IMR-90 (cell line): ENCODE data around the gene EDARADD. TPM values are rescaled to one million over a fixed set of nuclear protein-coding genes. Genes with fewer than 3 reads are reported as not detected.

Source experiments
- ATAC-seq: fragments of 200-7000 bp; cut with Tn5 transposase; 2 replicates; pipeline ENCODE4 v1.9.1; 2020; ENCODE audit warnings: low read depth, mild to moderate bottlenecking, moderate library complexity
- BruUV-seq: library from RNA; stranded (reverse); fragments of 400-500 nt; replicated peaks from 2 replicates; lab custom pipeline; 2021; lab: Mats Ljungman, UMichigan
- CTCF ChIA-PET: fragments of 300-600 bp; formaldehyde crosslinking; extraction: SDS; loops from one replicate; lab custom pipeline; 2021; ENCODE audit warnings: antibody characterized with exemption; lab: Yijun Ruan, JAX
- POLR2A ChIA-PET: fragments of 300-600 bp; sonication (Branson Sonifier 250); formaldehyde crosslinking; loops from one replicate; lab custom pipeline; 2022; ENCODE audit warnings: antibody characterized with exemption; ENCODE audit not compliant: unreplicated experiment; lab: Charles Lee
- DNase-seq: peaks from one replicate; pipeline ENCODE4 v3.0.0; 2013
- H2AFZ ChIP-seq: replicated peaks from 2 replicates; pipeline ENCODE3; 2013; ENCODE audit warnings: low read length, mild to moderate bottlenecking; ENCODE audit not compliant: poor library complexity
- H2AK5ac ChIP-seq: 2 replicates; pipeline ENCODE4 v1.6.1; 2013; ENCODE audit warnings: low read depth, low read length, inconsistent platforms
- H2AK9ac ChIP-seq: replicated peaks from 2 replicates; pipeline ENCODE3; 2013; ENCODE audit warnings: mild to moderate bottlenecking, low read depth, low read length, moderate library complexity; ENCODE audit not compliant: poor library complexity
- H2BK120ac ChIP-seq: 2 replicates; pipeline ENCODE4 v1.6.1; 2013; ENCODE audit warnings: low read depth, low read length, inconsistent platforms
- H2BK15ac ChIP-seq: 3 replicates; pipeline ENCODE4 v1.6.1; 2013; ENCODE audit warnings: low read depth, low read length, inconsistent platforms
- H2BK20ac ChIP-seq: 2 replicates; pipeline ENCODE4 v1.6.1; 2013; ENCODE audit warnings: low read depth, mild to moderate bottlenecking, inconsistent platforms, low read length, moderate library complexity
- H2BK5ac ChIP-seq: 2 replicates; pipeline ENCODE4 v1.6.1; 2013; ENCODE audit warnings: mild to moderate bottlenecking, low read depth, low read length, inconsistent platforms; ENCODE audit not compliant: poor library complexity, severe bottlenecking
- H3K14ac ChIP-seq: replicated peaks from 2 replicates; pipeline ENCODE4 v1.6.1; 2013; ENCODE audit warnings: low read depth, low read length, inconsistent platforms
- H3K18ac ChIP-seq: 2 replicates; pipeline ENCODE4 v1.6.1; 2013; ENCODE audit warnings: low read depth, low read length, control low read depth
- H3K23ac ChIP-seq: 2 replicates; pipeline ENCODE4 v1.6.1; 2013; ENCODE audit warnings: low read depth, low read length, inconsistent platforms
- H3K27ac ChIP-seq: 2 replicates; pipeline ENCODE4 v1.5.1; 2013; ENCODE audit warnings: mild to moderate bottlenecking, control low read depth, low read length; ENCODE audit not compliant: insufficient read depth
- H3K27me3 ChIP-seq: 2 replicates; pipeline ENCODE4 v1.6.1; 2013; ENCODE audit warnings: low read length; ENCODE audit not compliant: control insufficient read depth, insufficient read depth
- H3K36me3 ChIP-seq: 2 replicates; pipeline ENCODE4 v1.6.1; 2013; ENCODE audit warnings: low read length, mixed read lengths; ENCODE audit not compliant: control insufficient read depth, insufficient read depth
- H3K4ac ChIP-seq: 2 replicates; pipeline ENCODE4 v1.6.1; 2013; ENCODE audit warnings: low read depth, low read length, inconsistent platforms
- H3K4me1 ChIP-seq: 2 replicates; pipeline ENCODE4 v1.6.1; 2013; ENCODE audit warnings: low read length, mixed read lengths; ENCODE audit not compliant: control insufficient read depth, insufficient read depth
- H3K4me2 ChIP-seq: 2 replicates; pipeline ENCODE4 v1.6.1; 2013; ENCODE audit warnings: low read depth, mild to moderate bottlenecking, control low read depth, low read length, moderate library complexity
- H3K4me3 ChIP-seq: 2 replicates; pipeline ENCODE4 v1.5.1; 2013; ENCODE audit warnings: low read depth, mild to moderate bottlenecking, control low read depth, low read length, moderate library complexity; ENCODE audit not compliant: insufficient read depth
- H3K56ac ChIP-seq: 2 replicates; pipeline ENCODE4 v1.6.1; 2013; ENCODE audit warnings: low read length, inconsistent platforms; ENCODE audit not compliant: insufficient read depth; ENCODE audit errors: extremely low read depth
- H3K79me1 ChIP-seq, 2 experiments: 2 replicates each; pipeline ENCODE4 v1.6.1; 2013; ENCODE audit warnings: low read length in 2 of 2, inconsistent platforms in 1 of 2, low read depth in 1 of 2
- H3K9ac ChIP-seq: 2 replicates; pipeline ENCODE4 v1.6.1; 2013; ENCODE audit warnings: low read depth, low read length, control low read depth
- H3K9me1 ChIP-seq: 2 replicates; pipeline ENCODE4 v1.6.1; 2013; ENCODE audit warnings: low read length, inconsistent platforms; ENCODE audit not compliant: insufficient read depth
- H3K9me3 ChIP-seq: 2 replicates; pipeline ENCODE4 v1.6.1; 2013; ENCODE audit warnings: low read length; ENCODE audit not compliant: control insufficient read depth, insufficient read depth
- H4K20me1 ChIP-seq: 2 replicates; pipeline ENCODE4 v1.6.1; 2013; ENCODE audit warnings: low read length, inconsistent platforms; ENCODE audit not compliant: insufficient read depth
- H4K5ac ChIP-seq: 2 replicates; pipeline ENCODE4 v1.6.1; 2013; ENCODE audit warnings: mild to moderate bottlenecking, low read depth, low read length, control low read depth
- H4K8ac ChIP-seq, 2 experiments: 2 replicates each; pipeline ENCODE4 v1.6.1; 2013; ENCODE audit warnings: low read depth in 2 of 2, low read length in 2 of 2, control low read depth in 1 of 2, inconsistent platforms in 1 of 2
- H4K91ac ChIP-seq: 2 replicates; pipeline ENCODE4 v1.6.1; 2013; ENCODE audit warnings: low read depth, low read length, inconsistent platforms; ENCODE audit not compliant: insufficient read depth
- CTCF ChIP-seq: conservative IDR thresholded peaks from 2 replicates; pipeline ENCODE4 v1.5.1; 2012; ENCODE audit warnings: mild to moderate bottlenecking, low read depth, low read length, improper control_type of control experiment
- SMC3 ChIP-seq: fragments of 150-350 bp; IDR thresholded peaks from 2 replicates; pipeline ENCODE4 v1.6.1; 2016; ENCODE audit warnings: low read depth, mild to moderate bottlenecking, antibody characterized with exemption, low read length, moderate library complexity
- WGBS, 2 experiments: methylation state at CpG; one replicate each; pipeline versions ENCODE4 v1.1.5 to v1.1.7; 2013; ENCODE audit warnings: missing lambda C conversion rate in 2 of 2; ENCODE audit not compliant: insufficient read length in 1 of 2; ENCODE audit errors: extremely low coverage in 2 of 2; 5-methylcytosine and 5-hydroxymethylcytosine counted together
- dilution Hi-C: fragments of 300-500 bp; cut with HindIII; formaldehyde crosslinking; loops from one replicate; pipeline ENCODE4 v1.14.3; 2018; ENCODE audit warnings: low sequenced_read_pairs; ENCODE audit not compliant: unreplicated experiment
- in situ Hi-C: fragments of 300-500 bp; cut with MboI; formaldehyde crosslinking; loops from 3 replicates; pipeline ENCODE4 v1.14.3; 2019; ENCODE audit warnings: low sequenced_read_pairs, inconsistent platforms, mixed read lengths
- intact Hi-C: fragments of 100-400 bp; cut with micrococcal nuclease; formaldehyde crosslinking; loops from 2 replicates; pipeline ENCODE4 v1.10.0; 2022
- polyA plus RNA-seq, 3 experiments: library from polyadenylated mRNA; depleted of rRNA; stranded (reverse); fragments of >200 nt; gene quantifications; 2 replicates each; pipeline ENCODE4 v1.2.3, GENCODE V29; 2012; ENCODE audit warnings: low replicate concordance in 1 of 3
- total RNA-seq: library from RNA; depleted of rRNA; stranded (reverse); fragments of >200 nt; gene quantifications from 2 replicates; pipeline ENCODE4 v1.2.3, GENCODE V29; 2012

The EDARADD gene
- total and polyA plus RNA-seq, 2 of the 4 experiments (the other 2 are of a cell fraction) = not detected

- Histone ChIP-seq H2BK15ac (no peak overlapping the region), H3K14ac (no peak overlapping the region), H3K36me3 (no peaks in the 10 kb centered on the region), H4K91ac (no peak overlapping the region), H3K27me3 (peaks cover 4% of the 10 kb centered on the region), H2BK120ac (no peak overlapping the region), H3K4me3 (no peak overlapping the region), H4K8ac (no peak overlapping the region), H3K9me1 (no peaks in the 10 kb centered on the region), H3K4me1 (no peaks in the 10 kb centered on the region; the same call in 1 of the 2 replicates), H3K4me2 (no peak overlapping the region), H2AK5ac (no peak overlapping the region), H3K4ac (no peak overlapping the region), H3K18ac (no peak overlapping the region), H4K20me1 (no peaks in the 10 kb centered on the region), H2BK5ac (no peak overlapping the region), H2AK9ac (no peak overlapping the region), H2BK20ac (no peak overlapping the region), H3K79me1 (no peaks in the 10 kb centered on the region), H3K27ac (no peak overlapping the region), H3K9ac (no peak overlapping the region), H3K9me3 (no peaks in the 10 kb centered on the region), H4K5ac (no peak overlapping the region), H3K56ac (no peak overlapping the region), H2AFZ (no peak overlapping the region), H3K23ac (no peak overlapping the region)
- ChIA-PET CTCF (no interaction called here), POLR2A (interaction anchor here (0.7 kb wide), 1 partner anchor 65 kb away, joined by 3 read pairs; no protein-coding TSS in a partner anchor)
- DNase-seq = no peak
- in situ Hi-C loops (no loop called here), intact Hi-C loops (no loop called here), dilution Hi-C loops (no loop called here)
- WGBS, 2 experiments = no CpG with 5 or more reads among the region's 2 CpGs
- no peak for TF ChIP-seq CTCF
- no peak for TF ChIP-seq SMC3
- no TSS peak for BruUV-seq
- ATAC-seq = no peak
Observed at GRCh38 chr1:236492378-236492777, 98.3 kb downstream of the EDARADD start.
